Posterior vena cava (tissue), 2 donors: Measurements from ENCODE around the gene ALKBH4. TPM values are rescaled to one million over a fixed set of nuclear protein-coding genes. Genes with fewer than 3 reads are reported as not detected.
A peak's percentile ranks its signal among the peaks of the same experiment; 100 is the strongest.
"Not testable (repeated sequence)": the region's sequence is repeated elsewhere in the genome, so short reads cannot be mapped to it uniquely, and the experiment has no call there.

Experiments used
- DNase-seq: peaks from one replicate; pipeline ENCODE4 v3.0.0-alpha.2; 2020; ENCODE audit warnings: low spot score
- intact Hi-C, 2 donors: fragments of 100-400 bp; cut with DNase I; formaldehyde crosslinking; loops; one replicate each; pipeline versions ENCODE4 v1.14.1 to v1.14.2; 2022 to 2023
- long read RNA-seq, 2 donors: library from polyadenylated mRNA; unstranded; transcript quantifications; one replicate each; pipeline ENCODE4 v2.0.0, GENCODE V29; 2020 to 2021
- total RNA-seq, 2 donors: library from RNA; stranded (reverse); fragmentation: NEBNext Ultra II Directional; extraction: Animal tissue kit (Norgen Biotek cat#: 25700); gene quantifications; one replicate each; pipeline ENCODE4 v1.2.1, GENCODE V29; 2021
- donor health status: DM: yes; HTN: yes; CAD: no.
- donor health status: DM: yes; HTN: yes; CAD: no.

Gene ALKBH4, protein sequence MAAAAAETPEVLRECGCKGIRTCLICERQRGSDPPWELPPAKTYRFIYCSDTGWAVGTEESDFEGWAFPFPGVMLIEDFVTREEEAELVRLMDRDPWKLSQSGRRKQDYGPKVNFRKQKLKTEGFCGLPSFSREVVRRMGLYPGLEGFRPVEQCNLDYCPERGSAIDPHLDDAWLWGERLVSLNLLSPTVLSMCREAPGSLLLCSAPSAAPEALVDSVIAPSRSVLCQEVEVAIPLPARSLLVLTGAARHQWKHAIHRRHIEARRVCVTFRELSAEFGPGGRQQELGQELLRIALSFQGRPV
- 1 to 10 TPM; 6.4 to 6.8 TPM for total RNA-seq
- long read RNA-seq, donor 1, transcript ALKBH4-201 (3 exons, 2,105 nt) = major isoform, 7 of 9 reads
- long read RNA-seq, donor 1, partial matches to known transcripts = 0 of 9 reads
- long read RNA-seq, donor 1, other reads (novel, unspliced or antisense) = 2 of 9 reads
- long read RNA-seq, donor 2, transcript ALKBH4-201 (3 exons, 2,105 nt) = major isoform, 52 of 73 reads
- long read RNA-seq, donor 2, transcript ALKBH4-202 (3 exons, 1,405 nt) = minor isoform, 11 of 73 reads
- long read RNA-seq, donor 2, partial matches to known transcripts = 2 of 73 reads
- long read RNA-seq, donor 2, other reads (novel, unspliced or antisense) = 8 of 73 reads

DNA sequence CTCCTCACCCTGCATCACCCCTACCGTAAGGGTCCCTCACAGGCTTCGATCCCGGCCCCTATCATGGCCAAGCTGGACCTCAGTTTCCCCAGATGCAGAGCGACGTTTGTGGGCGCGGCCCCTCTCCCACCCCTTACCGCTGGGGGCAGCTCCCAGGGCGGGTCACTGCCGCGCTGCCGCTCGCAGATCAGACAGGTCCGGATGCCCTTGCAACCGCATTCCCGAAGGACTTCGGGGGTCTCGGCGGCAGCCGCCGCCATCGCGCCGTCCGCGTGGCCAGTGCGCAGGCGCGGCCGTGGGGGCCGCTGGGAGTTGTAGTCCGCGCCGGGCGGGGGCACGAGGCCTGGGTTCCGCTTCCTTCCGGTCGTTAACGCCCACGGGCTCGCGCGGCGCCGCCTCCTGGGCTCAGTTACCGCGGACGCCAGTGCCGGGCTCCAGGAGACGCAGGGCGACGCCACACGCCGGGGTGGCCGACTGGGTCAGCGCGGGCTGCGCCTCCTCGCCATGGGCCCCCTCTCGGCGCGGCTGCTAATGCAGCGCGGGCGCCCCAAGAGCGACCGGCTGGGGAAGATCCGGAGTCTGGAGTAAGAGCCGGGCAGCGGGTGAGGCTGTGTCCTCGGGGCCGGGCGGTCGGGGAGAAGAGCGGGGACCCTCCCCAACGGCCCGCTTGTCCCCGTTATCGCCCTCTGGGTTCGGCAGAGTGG lies at the start of gene ALKBH4, which contains the start of gene LRWD1:
ALKBH4 (minus strand) TSS at position 287 of the 704 bp plus-strand sequence; CDS start at position 260, 27 bp downstream.
LRWD1 (plus strand) TSS at position 408 of the 704 bp plus-strand sequence; CDS start at position 505, 97 bp downstream.
- DNase-seq = peak; percentile 98
- intact Hi-C loops = no loop called here

DNA sequence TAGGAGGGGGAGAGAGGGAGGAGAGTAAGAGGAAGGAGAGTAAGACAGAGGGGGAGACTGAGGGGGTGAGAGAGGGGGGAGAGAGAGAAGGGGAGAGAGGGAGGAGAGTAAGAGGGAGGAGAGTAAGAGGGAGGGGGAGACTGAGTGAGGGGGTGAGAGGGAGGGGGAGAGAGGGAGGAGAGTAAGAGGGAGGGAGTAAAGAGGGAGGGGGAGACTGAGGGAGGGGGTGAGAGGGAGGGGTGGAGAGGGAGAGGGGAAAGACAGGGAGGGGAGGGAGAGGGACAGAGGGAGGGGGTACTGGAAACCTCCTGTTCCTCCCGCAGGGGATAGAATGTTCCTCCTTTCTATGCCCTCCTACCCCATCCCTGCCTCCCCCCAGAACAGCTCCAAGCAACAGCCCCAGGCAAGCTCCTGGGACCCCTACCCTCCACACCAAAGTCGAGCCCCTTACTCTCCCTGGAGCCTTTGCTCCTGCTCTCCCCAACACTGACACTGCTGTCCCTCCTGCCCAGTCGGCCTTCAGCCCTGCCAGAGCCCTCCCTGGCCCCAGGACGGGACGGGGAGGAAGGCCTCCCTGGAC lies 48.1 kb upstream of the ALKBH4 start:
- intact Hi-C loops = not testable (repeated sequence)
- peak; percentile 76 for DNase-seq

DNA sequence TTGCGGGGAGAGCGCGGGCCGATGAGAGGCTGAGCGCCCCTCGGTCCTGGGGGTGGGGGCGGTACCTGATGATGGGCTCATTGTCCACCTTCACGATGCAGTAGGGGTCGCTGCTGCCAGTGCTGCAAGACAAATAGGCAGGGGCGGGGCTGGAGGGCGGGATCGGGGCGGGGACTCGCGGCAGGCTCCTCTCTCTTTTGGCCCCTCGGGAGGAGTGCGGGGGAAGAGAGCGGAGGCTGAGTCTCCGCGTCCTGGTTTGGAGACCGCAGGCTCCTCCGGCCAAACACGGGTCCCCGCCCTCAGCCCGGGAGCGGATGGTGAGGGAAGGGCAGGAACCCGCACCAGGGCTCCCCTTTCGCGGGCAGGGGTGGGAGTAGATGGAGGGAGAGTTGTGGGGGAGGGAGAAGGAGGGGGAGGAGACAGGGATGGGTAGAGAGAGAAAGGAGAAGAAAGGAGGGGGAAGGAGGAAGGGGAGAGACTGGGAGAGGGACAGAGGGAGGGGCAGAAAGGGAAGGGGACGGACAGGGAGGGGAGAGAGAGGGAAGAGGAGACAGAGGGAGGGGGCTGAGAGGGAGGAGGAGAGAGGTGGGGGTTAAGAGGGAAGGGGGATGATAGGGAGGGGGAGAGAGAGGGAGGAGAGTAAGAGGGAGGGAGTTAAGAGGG lies 47.3 kb upstream of the ALKBH4 start:
- DNase-seq, intact Hi-C loops: not testable (repeated sequence)

DNA sequence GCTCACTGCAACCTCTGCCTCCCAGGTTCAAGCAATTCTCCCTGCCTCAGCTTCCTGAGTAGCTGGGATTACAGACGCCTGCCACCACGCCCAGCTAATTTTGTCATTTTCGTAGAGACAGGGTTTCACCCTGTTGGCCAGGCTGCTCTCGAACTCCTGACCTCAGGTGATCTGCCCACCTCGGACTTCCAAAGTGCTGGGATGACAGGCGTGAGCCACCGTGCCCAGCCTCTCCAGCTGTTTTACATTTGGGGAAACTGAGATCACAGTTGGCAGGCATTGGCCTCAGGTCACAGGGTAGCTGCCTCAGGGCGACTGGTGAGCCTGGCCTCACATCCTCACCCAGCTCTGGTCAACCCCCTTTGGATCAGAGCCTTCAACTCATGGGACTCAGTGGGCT lies 45.9 kb upstream of the ALKBH4 start:
- intact Hi-C loops = not testable (repeated sequence)
- DNase-seq = peak; percentile 65

DNA sequence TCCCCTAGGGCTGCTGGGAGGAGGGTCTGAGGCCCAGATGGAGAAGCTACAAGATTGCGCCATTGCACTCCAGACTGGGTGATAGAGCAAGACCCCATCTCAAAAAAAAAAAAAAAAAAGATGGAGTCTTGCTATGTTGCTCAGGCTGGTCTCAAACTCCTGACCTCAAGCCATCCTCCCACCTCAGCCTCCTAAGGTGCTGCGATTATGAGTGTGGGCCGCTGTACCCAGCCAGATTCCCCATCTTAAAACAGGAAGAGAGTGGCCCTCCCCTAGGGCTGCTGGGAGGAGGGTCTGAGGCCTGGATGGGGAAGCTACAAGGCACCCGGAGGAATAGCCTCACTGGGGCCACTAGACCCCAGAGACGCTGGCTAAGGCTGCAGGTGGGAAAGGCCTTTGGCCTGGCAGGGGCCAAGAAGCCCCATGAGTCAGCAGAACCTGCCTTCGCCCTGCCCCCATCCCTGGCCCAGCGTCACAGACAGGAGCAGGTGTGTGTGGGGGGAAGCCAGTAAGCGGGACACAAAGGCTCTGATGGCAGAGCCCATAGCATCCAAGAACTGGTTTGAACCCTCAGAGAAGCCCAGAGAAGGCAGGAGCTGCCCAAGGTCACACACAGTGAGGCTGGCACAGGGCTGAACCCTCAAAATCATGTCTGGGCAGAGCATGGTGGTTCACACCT lies 42.9 kb upstream of the ALKBH4 start:
- intact Hi-C loops = not testable (repeated sequence)
- peak; percentile 71 for DNase-seq

DNA sequence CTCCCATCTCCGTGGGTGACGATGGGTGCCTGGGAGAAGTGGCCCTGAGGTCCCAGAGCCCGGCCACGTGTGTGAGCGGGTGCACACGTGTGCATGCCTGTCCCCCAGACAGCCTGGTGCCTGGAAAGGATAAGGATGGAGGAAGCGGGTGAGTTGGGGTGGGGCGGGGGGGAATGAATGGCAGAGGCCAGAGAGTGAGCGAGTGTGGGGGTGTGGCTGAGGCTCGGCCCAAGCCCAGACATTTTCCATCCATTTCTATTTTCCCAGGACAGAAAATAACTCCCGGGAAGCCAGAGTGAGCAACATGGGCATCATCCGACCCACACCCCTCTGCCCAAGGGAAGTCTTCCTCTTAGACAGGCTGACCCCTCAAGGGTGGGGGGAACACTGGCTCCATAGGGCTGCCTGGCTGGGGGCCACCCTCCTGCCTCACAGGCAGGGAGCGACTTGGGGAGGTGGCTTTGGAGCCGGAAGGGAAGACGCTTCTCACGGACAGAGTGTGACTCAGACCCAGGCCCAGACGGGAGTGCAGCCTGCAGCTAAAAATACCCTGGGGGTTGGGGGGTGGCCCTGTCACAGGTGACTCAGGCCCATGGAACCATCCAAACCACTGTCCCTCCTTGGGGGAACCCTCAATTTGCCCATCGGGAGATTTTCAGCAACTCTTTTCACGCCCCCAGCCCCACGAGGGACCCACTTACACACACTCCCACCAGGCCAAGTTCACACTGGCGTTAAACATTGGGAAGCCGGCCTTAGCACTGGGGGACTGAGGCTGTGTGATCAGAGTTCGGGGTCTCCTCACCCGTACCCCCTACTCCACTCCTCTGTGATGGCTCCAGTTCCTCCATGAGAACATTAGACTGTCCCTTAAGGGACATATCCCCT lies 40.9 kb upstream of the ALKBH4 start:
- DNase-seq, intact Hi-C loops: not testable (repeated sequence)

DNA sequence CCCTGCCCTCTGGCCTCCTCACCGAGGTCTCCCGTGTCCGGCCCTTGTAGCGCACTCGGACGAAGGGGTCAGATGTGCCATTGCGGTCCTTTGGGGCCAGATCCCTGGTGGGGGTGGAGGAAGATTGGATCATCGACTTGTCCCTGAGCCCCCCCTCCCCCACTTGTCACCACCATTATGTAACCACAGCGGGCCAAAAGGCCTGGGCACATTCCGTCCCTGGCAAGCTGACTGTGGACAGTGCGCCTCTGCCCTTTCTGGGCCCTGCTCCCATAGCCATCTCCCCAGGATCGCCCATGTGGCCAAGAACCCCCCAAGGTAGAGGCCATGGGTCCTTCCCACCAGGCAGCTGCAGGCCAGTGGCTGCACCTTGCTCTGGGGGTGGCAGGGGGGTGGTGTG lies 38.5 kb upstream of the ALKBH4 start:
- intact Hi-C loops, DNase-seq: not testable (repeated sequence)

DNA sequence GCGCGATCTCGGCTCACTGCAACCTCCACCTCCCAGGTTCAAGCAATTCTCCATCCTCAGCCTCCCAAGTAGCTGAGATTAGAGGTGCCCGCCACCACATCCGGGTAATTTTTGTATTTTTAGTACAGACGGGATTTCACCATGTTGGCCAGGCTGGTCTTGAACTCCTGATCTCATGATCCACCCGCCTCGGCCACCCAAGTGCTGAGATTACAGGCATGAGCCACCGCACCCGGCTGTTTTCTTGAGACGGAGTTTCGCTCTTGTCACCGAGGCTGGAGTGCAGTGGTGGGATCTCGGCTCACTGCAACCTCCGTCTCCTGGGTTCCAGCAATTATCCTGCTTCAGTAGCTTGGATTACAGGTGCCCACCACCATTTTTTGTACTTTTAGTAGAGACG lies 33.7 kb upstream of the ALKBH4 start:
- intact Hi-C loops = not testable (repeated sequence)
- peak; percentile 73 for DNase-seq

DNA sequence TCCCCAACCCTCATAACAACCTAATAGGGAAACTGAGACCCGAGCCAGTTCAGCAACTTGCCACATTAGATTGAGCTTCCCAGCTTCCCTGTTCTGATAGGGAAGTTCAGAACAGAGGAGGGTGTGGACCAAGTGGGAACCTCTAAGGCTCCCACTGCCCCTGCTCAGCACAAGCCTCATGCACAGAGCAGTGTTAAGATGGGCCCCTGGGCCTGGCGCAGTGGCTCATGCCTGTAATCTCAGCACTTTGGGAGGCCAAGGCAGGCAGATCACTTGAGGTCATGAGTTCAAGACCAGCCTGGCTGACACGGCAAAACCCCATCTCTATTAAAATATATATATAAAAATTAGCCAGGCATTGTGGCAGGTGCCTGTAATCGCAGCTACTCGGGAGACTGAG lies 32.6 kb upstream of the ALKBH4 start:
- DNase-seq = peak; percentile 58
- intact Hi-C loops = not testable (repeated sequence)

DNA sequence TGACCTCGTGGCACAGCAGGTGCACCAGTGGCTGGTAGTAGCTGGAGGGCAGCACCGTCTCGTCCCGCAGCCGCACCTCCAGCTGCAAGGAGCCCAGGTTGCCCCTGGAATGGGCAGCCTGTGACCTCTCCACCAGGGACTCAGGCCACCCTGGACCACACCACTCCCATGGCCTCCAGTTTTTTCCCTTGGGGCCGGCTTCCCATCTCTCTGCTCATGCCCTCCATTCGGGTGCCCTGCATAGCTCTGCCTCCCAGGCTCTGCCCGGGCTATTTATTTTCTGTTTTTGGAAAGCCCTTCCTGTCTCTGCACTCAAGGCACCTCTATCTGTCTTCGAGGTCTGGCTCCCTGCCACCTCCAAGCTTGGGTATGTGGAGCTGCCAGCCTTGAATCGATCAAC lies 32.2 kb upstream of the ALKBH4 start:
- intact Hi-C loops = not testable (repeated sequence)
- DNase-seq = peak; percentile 66

DNA sequence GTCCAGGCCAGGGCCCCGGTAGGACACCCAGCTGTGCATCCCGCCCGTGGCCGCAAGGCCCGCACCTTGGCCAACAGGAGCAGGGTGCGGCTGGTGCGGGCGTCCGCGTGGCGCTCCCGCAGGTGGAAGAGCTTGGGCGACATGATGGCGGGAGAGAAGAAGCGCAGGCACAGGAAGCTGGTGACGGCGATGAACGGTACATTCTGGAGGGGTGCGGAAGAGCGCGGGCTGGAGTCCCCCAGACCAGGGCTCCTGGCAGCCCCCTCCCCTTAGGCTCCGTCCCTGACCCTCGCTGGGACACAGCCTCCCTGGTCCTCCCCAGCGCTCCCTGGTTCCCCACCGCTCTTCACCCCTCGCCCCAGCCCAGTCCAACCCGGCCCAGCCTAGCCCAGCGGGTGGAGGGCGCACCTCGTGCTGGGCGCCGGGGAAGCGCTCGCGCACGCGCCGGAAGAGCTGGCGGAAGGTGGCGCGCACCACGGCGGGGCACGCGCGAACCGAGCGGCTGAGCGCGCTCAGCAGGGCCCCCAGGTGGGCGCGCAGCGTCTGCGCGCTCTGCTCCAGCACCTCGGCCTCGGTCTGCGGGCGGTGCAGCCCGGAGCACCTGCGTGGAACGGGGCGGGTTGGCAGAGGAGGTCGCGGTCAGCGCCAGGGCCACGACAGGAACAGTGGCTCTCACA lies 29.9 kb upstream of the ALKBH4 start:
- intact Hi-C loops, DNase-seq: not testable (repeated sequence)

DNA sequence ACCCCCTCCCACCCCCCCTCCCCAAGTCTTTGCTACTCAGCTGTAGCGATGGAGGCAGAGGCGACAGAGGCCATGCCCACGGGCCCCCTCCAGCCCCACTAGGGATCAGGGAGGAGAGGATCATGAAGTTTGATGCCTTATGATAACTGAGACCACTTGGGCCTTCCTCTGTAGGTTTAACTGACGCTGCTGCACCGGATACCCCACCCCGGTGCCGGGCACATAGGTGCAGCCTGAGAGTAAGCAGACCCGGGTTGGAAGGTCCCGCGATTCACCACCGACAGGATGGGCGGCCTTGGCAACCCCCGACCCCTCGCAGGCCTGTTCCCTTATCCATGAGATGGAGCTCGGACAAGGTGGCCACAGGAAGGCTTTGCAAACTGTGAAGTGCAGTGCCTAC lies 29.4 kb upstream of the ALKBH4 start:
- DNase-seq = peak; percentile 71
- intact Hi-C loops = not testable (repeated sequence)

DNA sequence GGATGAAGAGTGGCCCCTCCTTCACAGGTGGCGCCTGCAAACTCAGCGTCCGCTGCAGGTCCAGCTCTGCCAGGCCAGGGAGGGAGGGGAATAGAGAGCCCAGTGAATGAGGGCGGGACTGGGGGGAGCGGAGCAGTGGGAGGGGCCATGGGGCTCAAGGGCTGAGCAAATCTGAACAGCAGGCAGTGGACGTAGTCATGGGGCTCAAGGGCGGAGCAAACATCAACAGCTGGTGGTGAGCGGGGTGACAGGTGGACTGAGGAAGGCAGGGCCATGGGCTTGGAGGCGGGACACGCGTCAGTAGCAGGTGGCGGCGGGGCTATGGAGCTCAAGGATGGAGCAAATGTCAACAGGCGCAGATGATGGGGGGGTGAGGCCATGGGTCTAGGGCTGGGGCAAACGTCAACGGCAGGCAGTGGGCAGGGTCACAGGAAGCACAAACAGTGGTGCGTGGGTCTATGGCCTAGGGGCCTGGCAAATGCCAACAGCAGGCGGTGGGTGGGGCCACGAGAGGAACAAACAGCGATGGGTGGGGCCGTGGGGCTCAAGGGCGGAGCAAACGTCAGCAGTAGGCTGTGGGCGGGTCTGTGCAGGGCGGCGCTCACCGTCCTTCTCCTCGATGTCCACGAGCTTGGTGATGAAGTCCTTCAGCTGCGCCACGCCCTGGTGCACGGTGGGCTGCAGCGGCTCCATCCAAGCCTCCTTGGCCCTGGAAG lies 28.7 kb upstream of the ALKBH4 start:
- intact Hi-C loops = not testable (repeated sequence)
- DNase-seq = peak; percentile 20

DNA sequence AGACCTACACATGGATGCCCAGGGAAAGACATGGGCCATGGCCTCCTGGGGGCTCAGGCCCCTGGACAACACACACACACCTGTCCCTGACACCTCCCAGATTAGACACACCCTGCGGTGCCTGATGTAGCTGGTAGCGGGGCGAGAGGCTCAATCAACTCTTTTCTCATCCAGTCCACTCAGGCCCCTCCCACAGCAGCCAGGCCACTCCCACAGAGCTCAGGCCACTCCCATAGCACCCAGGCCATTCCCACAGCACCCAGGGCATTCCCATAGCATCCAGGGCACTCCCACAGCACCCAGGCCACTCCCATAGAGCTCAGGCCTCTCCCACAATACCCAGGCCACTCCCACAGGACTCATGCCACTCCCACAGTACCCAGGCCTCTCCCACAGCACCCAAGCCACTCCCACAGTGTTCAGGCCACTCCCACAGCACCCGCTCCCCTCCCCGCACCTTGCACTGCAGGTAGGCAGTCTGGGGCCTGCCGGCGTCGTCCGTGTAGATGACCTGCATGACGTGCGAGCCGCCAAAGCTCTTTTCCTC lies 25.9 kb upstream of the ALKBH4 start:
- intact Hi-C loops = not testable (repeated sequence)
- DNase-seq = peak; percentile 78

DNA sequence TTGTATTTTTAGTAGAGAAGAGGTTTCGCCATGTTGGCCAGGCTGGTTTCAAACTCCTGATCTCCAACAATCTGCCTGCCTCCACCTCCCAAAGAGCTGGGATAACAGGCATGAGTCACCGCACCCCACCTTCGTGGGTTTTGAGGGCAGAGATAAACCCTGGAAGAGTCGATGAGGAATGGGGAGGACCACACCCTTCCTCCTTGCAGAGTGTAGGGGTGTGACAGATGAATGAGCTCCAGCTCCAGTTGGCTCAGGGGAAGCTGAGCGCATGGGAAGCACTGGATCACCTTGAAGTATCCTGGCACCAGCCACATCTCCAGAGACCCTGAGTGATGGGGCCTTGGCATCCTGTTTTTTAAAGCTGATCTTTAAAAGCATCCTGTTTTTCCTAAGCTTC lies 19.7 kb upstream of the ALKBH4 start:
- DNase-seq, intact Hi-C loops: not testable (repeated sequence)

DNA sequence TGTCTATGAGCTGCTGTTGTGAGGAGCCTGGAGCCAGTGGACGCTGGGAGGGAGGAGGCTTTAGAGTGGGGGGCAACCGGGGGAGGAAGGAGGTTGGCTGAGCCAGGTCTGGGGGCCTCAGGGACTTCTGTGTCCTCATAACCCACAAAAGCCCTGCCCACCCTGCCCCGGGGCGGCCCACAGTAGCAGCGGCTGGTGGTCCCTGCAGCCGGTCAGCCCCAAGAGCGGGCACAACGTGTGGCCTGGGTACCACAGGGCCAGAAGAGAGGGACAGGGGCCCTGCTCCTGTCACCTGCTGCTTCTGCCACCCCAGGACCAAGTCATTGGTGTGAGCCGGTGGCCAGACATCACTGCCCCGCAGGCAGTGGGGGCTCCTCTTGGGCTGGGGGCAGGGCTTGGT lies 17.3 kb upstream of the ALKBH4 start:
- intact Hi-C loops = not testable (repeated sequence)
- peak; percentile 52 for DNase-seq
